HG03060 (cell line): ENCODE measurements around the gene COL4A1.

ENCODE experiments used
- ATAC-seq: cut with Tn5 transposase; IDR thresholded peaks from one replicate; pipeline ENCODE4 v1.9.1; 2021; ENCODE audit warnings: low read depth, moderate number of reproducible peaks; ENCODE audit not compliant: unreplicated experiment

The COL4A1 gene

GRCh38 chr13:110107568-110108347 is 199.2 kb downstream of the COL4A1 start:
- no peak for ATAC-seq

GRCh38 chr13:110106726-110107125 is 200.2 kb downstream of the COL4A1 start:
- ATAC-seq = no peak

GRCh38 chr13:110105136-110105535 is 201.8 kb downstream of the COL4A1 start:
- ATAC-seq = no peak

- ATAC-seq = no peak
Measured at GRCh38 chr13:110103534-110103933, 203.4 kb downstream of the COL4A1 start.

- no peak for ATAC-seq
Measured at GRCh38 chr13:110103026-110103425, 203.9 kb downstream of the COL4A1 start.

- no peak for ATAC-seq
Measured at GRCh38 chr13:110102053-110102452, 204.9 kb downstream of the COL4A1 start.

- no peak for ATAC-seq
Measured at GRCh38 chr13:110099922-110100321, 207.0 kb downstream of the COL4A1 start.
